Ishikawa (cell line): Measurements from ENCODE around the gene SLC39A9.

Source experiments
- CEBPB ChIP-seq: IDR thresholded peaks from 2 replicates; pipeline ENCODE4 v1.6.1; 2012
- CREB1 ChIP-seq: IDR thresholded peaks from 2 replicates; pipeline ENCODE4 v1.6.1; 2012; ENCODE audit warnings: low read depth
- EGR1 ChIP-seq: IDR thresholded peaks from 2 replicates; pipeline ENCODE4 v1.6.1; 2012
- EP300 ChIP-seq: IDR thresholded peaks from 2 replicates; pipeline ENCODE4 v1.6.1; 2012; ENCODE audit warnings: borderline replicate concordance
- FOXM1 ChIP-seq: IDR thresholded peaks from 2 replicates; pipeline ENCODE4 v1.6.1; 2012; ENCODE audit warnings: low read depth, borderline replicate concordance
- MAX ChIP-seq: IDR thresholded peaks from 2 replicates; pipeline ENCODE4 v1.6.1; 2012
- NFIC ChIP-seq: IDR thresholded peaks from 2 replicates; pipeline ENCODE4 v1.6.1; 2012
- RAD21 ChIP-seq: IDR thresholded peaks from 2 replicates; pipeline ENCODE4 v1.6.1; 2012; ENCODE audit warnings: low read depth
- REST ChIP-seq: IDR thresholded peaks from 2 replicates; pipeline ENCODE4 v1.6.1; 2012; ENCODE audit warnings: low read depth, mild to moderate bottlenecking
- TAF1 ChIP-seq: IDR thresholded peaks from 2 replicates; pipeline ENCODE4 v1.6.1; 2012; ENCODE audit warnings: low read depth, mild to moderate bottlenecking
- TCF12 ChIP-seq: IDR thresholded peaks from 2 replicates; pipeline ENCODE4 v1.6.1; 2012; ENCODE audit warnings: low read depth
- TEAD4 ChIP-seq: IDR thresholded peaks from 2 replicates; pipeline ENCODE4 v1.6.1; 2012
- USF1 ChIP-seq: IDR thresholded peaks from 2 replicates; pipeline ENCODE4 v1.6.1; 2012
- YY1 ChIP-seq: IDR thresholded peaks from 2 replicates; pipeline ENCODE4 v1.6.1; 2012; ENCODE audit warnings: low read depth
- ZBTB7A ChIP-seq: IDR thresholded peaks from 2 replicates; pipeline ENCODE4 v1.6.1; 2012; ENCODE audit warnings: low read depth

The SLC39A9 gene

DNA sequence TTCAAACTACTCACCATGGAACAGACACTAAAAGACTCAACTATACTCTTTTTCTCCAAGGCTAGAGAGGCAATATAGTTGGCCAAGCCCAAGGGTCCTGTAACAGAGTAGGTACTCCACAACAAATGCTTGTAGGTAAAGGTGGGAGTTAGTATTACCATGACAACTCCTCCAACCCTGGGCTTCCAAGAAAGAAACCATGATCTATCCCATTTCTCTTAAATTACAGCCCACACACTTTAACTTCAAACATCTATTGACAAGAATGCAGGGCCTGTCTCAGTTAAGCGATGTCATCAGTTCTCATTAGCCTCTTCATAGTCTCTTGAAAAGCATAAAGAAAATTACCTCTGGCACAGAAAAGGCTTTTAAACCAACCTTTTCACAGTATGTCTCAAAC, 25.4 kb upstream of the SLC39A9 start:
- TF ChIP-seq TAF1 (no peak), RAD21 (no peak), CEBPB (no peak), REST (no peak), TEAD4 (no peak)

GRCh38 chr14:69374235-69374634, 24.3 kb upstream of the SLC39A9 start:
- no peak for TF ChIP-seq TEAD4

- TF ChIP-seq CEBPB, result no peak
- no peak for TF ChIP-seq FOXM1
- TF ChIP-seq MAX, result no peak
- TF ChIP-seq TAF1, result no peak
- TF ChIP-seq EGR1, result no peak
- no peak for TF ChIP-seq YY1
- no peak for TF ChIP-seq REST
- no peak for TF ChIP-seq CREB1
- TF ChIP-seq TCF12, result no peak
Measured at GRCh38 chr14:69375182-69375581, 23.3 kb upstream of the SLC39A9 start.

DNA sequence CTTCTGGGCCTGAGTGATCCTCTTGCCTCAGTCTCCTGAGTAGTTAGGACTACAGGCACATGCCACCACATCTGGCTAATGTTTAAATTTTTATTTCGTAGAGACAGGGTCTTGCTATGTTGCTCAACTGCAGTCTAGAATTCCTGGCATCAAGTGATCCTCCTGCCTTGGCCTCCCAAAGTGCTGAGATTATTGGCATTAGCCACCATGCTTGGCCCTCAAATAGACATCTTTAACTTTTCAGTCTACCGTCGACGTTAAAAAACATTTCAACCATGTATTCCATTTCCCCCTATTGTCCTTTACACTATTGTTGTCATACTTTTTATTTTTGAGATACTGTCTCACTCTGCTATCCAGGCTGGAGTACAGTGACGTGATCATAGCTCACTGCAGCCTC, 22.8 kb upstream of the SLC39A9 start:
- TF ChIP-seq FOXM1, result no peak
- no peak for TF ChIP-seq CREB1
- no peak for TF ChIP-seq REST
- TF ChIP-seq TCF12, result no peak
- no peak for TF ChIP-seq NFIC
- TF ChIP-seq ZBTB7A, result no peak
- no peak for TF ChIP-seq RAD21
- TF ChIP-seq TAF1, result no peak
- TF ChIP-seq USF1, result no peak
- no peak for TF ChIP-seq EP300
- TF ChIP-seq YY1, result no peak
- no peak for TF ChIP-seq CEBPB
- TF ChIP-seq TEAD4, result no peak
- TF ChIP-seq EGR1, result no peak

DNA sequence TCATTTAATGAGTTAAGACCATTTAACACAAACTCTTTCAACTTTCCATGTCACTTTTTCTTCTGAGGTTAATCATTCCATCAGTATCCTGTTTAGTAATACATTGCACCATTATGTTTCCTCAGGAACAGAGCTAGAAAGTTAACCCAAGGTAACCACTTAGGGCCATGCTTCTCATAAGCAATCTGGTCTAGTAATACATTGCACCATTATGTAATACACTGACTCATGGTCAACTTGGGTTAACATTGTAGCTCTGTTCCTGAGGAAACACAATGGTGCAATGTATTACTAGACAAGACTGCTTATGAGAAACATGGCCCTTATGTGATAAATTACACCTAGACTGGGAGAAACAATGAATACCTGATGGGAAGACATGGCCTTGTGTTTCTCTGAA, 22.1 kb upstream of the SLC39A9 start:
- TF ChIP-seq REST (no peak), RAD21 (no peak), MAX (no peak), TEAD4 (no peak), TAF1 (no peak), EGR1 (no peak), USF1 (no peak), TCF12 (no peak), CREB1 (no peak), CEBPB (no peak)
